ENCODE results near the gene GHITM. TPM values are rescaled to one million over a fixed set of nuclear protein-coding genes. Genes with fewer than 3 reads are reported as not detected.
"Not testable (repeated sequence)": the region's sequence is repeated elsewhere in the genome, so short reads cannot be mapped to it uniquely, and the experiment has no call there.

The GHITM gene
- total RNA-seq, 1 donor from 2014 or later = 468 TPM

GRCh38 chr10:84171700-84172466, 32.6 kb downstream of the GHITM start:
- H3K27me3 ChIP-seq (ENCODE audit: low read depth); DNase-seq; intact Hi-C loops (cut with micrococcal nuclease): not testable (repeated sequence)

GRCh38 chr10:84172467-84173356, 33.4 kb downstream of the GHITM start:
- intact Hi-C loops (cut with micrococcal nuclease) = no loop called here
- TF ChIP-seq, protein P1, sequence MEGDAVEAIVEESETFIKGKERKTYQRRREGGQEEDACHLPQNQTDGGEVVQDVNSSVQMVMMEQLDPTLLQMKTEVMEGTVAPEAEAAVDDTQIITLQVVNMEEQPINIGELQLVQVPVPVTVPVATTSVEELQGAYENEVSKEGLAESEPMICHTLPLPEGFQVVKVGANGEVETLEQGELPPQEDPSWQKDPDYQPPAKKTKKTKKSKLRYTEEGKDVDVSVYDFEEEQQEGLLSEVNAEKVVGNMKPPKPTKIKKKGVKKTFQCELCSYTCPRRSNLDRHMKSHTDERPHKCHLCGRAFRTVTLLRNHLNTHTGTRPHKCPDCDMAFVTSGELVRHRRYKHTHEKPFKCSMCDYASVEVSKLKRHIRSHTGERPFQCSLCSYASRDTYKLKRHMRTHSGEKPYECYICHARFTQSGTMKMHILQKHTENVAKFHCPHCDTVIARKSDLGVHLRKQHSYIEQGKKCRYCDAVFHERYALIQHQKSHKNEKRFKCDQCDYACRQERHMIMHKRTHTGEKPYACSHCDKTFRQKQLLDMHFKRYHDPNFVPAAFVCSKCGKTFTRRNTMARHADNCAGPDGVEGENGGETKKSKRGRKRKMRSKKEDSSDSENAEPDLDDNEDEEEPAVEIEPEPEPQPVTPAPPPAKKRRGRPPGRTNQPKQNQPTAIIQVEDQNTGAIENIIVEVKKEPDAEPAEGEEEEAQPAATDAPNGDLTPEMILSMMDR (IDR thresholded peaks at IDR 0.05; ENCODE audit: borderline replicate concordance) = no peak
- no peaks in the 10 kb centered on the region for H3K4me1 ChIP-seq

More at GRCh38 chr10:84171700-84172466, 32.6 kb downstream of the GHITM start:
- H3K9me3 ChIP-seq (replicated peaks); H3K4me1 ChIP-seq; H3K27ac ChIP-seq (replicated peaks); H3K4me3 ChIP-seq; H3K36me3 ChIP-seq: not testable (repeated sequence)

GRCh38 chr10:84173501-84173929, 34.2 kb downstream of the GHITM start, which contains the start of gene GPR15LG:
TSS of gene GPR15LG (plus strand) at chr10:84173801. CDS start at chr10:84173852, 51 bp downstream.
- no peaks in the 10 kb centered on the region for H3K4me1 ChIP-seq
- no peak within 1 kb of the TSS for H3K4me3 ChIP-seq
- DNase-seq = no peak
- intact Hi-C loops (cut with micrococcal nuclease) = no loop called here
- TF ChIP-seq, protein P1 (IDR thresholded peaks at IDR 0.05; ENCODE audit: borderline replicate concordance) = no peak
- no peaks in the 10 kb centered on the region for H3K36me3 ChIP-seq
- H3K9me3 ChIP-seq (replicated peaks) = no peaks in the 10 kb centered on the region
- H3K27ac ChIP-seq (replicated peaks) = no peak within 1 kb of the TSS
- H3K27me3 ChIP-seq (ENCODE audit: low read depth) = no peaks in the 10 kb centered on the region

More at GRCh38 chr10:84172467-84173356, 33.4 kb downstream of the GHITM start:
- H3K36me3 ChIP-seq = no peaks in the 10 kb centered on the region
- no peak for DNase-seq
- no peaks in the 10 kb centered on the region for H3K9me3 ChIP-seq (replicated peaks)
- no peaks in the 10 kb centered on the region for H3K27me3 ChIP-seq (ENCODE audit: low read depth)
- no peak overlapping the region for H3K4me3 ChIP-seq
- no peak overlapping the region for H3K27ac ChIP-seq (replicated peaks)

GRCh38 chr10:84175436-84175835, 36.1 kb downstream of the GHITM start:
- H3K9me3 ChIP-seq (replicated peaks) = no peaks in the 10 kb centered on the region
- TF ChIP-seq, protein P1 (IDR thresholded peaks at IDR 0.05; ENCODE audit: borderline replicate concordance) = no peak
- H3K27me3 ChIP-seq (ENCODE audit: low read depth) = no peaks in the 10 kb centered on the region
- H3K36me3 ChIP-seq = no peaks in the 10 kb centered on the region
- no peaks in the 10 kb centered on the region for H3K4me1 ChIP-seq
- DNase-seq = no peak
- H3K27ac ChIP-seq (replicated peaks) = no peak overlapping the region
- no peak overlapping the region for H3K4me3 ChIP-seq
- intact Hi-C loops (cut with micrococcal nuclease) = no loop called here

DNA sequence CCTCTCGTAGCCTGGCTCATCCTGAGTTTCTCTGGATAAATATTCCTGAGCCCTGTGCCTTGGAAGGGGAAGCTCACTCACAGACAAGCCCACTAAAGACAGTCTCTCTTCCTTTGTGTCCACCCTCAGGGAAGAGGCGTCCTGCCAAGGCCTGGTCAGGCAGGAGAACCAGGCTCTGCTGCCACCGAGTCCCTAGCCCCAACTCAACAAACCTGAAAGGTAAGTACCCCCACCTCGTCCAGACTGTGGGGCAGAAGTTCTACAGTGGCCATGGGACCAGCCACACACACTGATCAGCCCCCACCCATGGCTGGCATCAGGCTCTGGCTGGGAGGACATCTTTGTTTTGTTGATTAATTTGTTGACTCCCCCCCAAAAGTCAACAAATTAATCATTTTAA, 37.0 kb downstream of the GHITM start:
- Histone ChIP-seq H3K4me1 (no peaks in the 10 kb centered on the region), H3K27ac (replicated peaks) (no peak overlapping the region), H3K36me3 (no peaks in the 10 kb centered on the region), H3K27me3 (ENCODE audit: low read depth) (no peaks in the 10 kb centered on the region), H3K4me3 (no peak overlapping the region), H3K9me3 (replicated peaks) (no peaks in the 10 kb centered on the region)
- intact Hi-C loops (cut with micrococcal nuclease) = no loop called here
- TF ChIP-seq, protein P1 (IDR thresholded peaks at IDR 0.05; ENCODE audit: borderline replicate concordance) = no peak
- no peak for DNase-seq
